Measurements from ENCODE around the gene CSPG4. TPM values are rescaled to one million over a fixed set of nuclear protein-coding genes. Genes with fewer than 3 reads are reported as not detected.
"Not testable (repeated sequence)": the region's sequence is repeated elsewhere in the genome, so short reads cannot be mapped to it uniquely, and the experiment has no call there.

Gene CSPG4
- total RNA-seq, 1 donor from 2014 or later: 9.1 TPM

DNA sequence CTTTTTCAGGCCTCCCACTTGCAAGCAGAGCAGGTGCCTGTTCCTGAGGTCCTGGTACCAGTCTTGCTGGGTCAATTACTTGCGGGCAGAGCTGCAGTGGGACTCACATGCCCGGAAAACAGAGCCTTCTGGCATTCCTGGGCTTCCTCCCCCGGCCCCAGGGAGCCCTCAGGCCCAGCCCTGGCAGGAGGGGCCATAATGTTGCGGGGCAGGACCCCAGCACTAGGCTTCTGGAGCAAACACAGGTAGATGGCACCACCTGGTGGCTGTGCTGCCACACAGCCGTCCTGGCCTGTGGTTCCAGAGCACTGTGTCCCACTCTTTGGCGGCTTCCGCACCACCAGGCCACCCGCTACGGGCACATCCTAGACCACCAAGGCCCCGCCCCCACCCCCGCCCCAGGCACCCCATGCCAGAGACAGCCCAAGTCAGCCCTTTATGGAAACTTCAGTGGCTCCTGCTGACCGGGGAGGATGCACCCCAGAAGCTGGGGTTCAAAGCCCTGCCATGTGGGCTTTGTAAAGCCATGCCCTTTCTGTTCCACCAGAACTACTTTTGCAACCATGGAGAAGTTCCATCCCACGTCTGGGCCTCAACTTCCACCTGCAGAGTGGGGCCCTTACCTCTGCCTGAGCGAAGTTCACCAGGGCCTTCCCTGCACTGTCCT is 28.9 kb downstream of the CSPG4 start:
- DNase-seq: peak; percentile 61
- not testable (repeated sequence) for H3K27ac ChIP-seq (replicated peaks); H3K36me3 ChIP-seq; H3K9me3 ChIP-seq (replicated peaks); H3K4me3 ChIP-seq; H3K27me3 ChIP-seq (ENCODE audit: low read depth)
- intact Hi-C loops (cut with micrococcal nuclease): loop anchor here (10.0 kb wide), 1 partner anchor 121 kb away; no protein-coding TSS in a partner anchor
- H3K4me1 ChIP-seq: peaks cover 10% of the 10 kb centered on the region
- peak; percentile 86 for TF ChIP-seq CTCF (IDR thresholded peaks at IDR 0.05; ENCODE audit: borderline replicate concordance)

- H3K27me3 ChIP-seq (ENCODE audit: low read depth): no peaks in the 10 kb centered on the region
- H3K9me3 ChIP-seq (replicated peaks): no peaks in the 10 kb centered on the region
- intact Hi-C loops (cut with micrococcal nuclease): loop anchor here (10.0 kb wide), 1 partner anchor 122 kb away; no protein-coding TSS in a partner anchor
- no peak overlapping the region for H3K27ac ChIP-seq (replicated peaks)
- no peak for DNase-seq
- H3K4me3 ChIP-seq: no peak overlapping the region
- H3K4me1 ChIP-seq: peaks cover 11% of the 10 kb centered on the region
- H3K36me3 ChIP-seq: no peaks in the 10 kb centered on the region
- TF ChIP-seq CTCF (IDR thresholded peaks at IDR 0.05; ENCODE audit: borderline replicate concordance): no peak
These were observed 30.2 kb downstream of the CSPG4 start for GRCh38 chr15:75682181-75683135.

DNA sequence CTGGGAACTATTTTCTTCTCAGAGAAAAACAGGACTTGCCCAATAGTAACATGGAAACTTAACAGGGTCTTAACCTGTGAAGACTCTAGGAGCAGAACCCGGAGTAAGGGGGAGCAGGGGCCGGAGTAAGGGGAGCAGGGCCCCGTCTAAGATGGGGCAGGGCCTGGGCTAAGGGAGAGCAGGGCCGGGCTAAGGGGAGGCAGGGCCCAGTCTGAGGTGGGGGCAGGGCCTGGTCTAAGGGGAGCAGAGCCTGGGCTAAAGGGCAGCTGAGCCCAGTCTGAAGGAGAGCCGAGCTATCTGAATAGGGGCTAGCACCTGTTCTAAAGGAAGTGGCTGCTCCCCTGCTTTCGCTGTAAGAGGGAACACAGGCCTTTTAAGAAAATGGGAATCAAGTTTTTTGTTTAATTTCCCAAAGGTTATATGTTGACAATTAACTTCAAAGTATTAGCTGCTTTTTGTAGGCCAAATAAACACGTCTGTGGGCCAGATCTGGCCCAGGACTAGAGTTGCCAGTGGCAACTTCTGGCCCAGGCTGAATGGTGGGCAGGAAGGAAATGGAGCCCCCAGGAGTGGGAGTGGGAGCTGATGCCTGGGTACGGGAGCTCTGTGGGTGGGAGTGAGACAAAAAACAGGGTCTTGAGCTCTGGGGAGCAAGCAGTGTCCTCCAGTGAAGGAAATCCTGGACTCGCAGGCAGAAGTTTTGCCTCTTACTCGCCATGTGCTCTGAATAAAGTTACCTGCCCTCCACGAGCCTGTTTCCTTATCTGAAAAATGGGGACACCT is 32.5 kb downstream of the CSPG4 start:
- Histone ChIP-seq H3K9me3 (replicated peaks) (no peaks in the 10 kb centered on the region), H3K4me1 (peaks cover 33% of the 10 kb centered on the region), H3K4me3 (no peak overlapping the region), H3K27me3 (ENCODE audit: low read depth) (no peaks in the 10 kb centered on the region), H3K36me3 (peaks cover 5% of the 10 kb centered on the region), H3K27ac (replicated peaks) (no peak overlapping the region)
- intact Hi-C loops (cut with micrococcal nuclease): loop anchor here (10.0 kb wide), 1 partner anchor 125 kb away; no protein-coding TSS in a partner anchor
- no peak for TF ChIP-seq CTCF (IDR thresholded peaks at IDR 0.05; ENCODE audit: borderline replicate concordance)
- DNase-seq: no peak

DNA sequence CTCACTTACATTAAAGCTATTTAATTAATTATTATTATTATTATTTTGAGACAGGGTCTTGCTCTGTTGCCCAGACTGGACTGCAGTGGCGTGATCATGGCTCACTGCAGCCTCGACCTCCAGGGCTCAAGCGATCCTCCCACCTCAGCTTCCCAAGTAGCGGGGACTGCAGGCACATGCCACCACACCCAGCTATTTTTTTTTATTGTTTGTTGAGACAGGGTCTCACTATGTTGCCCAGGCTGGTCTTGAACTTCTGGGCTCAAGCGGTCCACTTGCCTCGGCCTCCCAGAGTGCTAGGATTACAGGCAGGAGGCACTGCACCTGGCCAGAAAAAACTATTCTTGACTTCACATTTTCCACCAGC is 34.3 kb downstream of the CSPG4 start:
- H3K4me1 ChIP-seq: peaks cover 43% of the 10 kb centered on the region
- H3K9me3 ChIP-seq (replicated peaks); DNase-seq; intact Hi-C loops (cut with micrococcal nuclease); H3K36me3 ChIP-seq; H3K27ac ChIP-seq (replicated peaks); H3K4me3 ChIP-seq; H3K27me3 ChIP-seq (ENCODE audit: low read depth): not testable (repeated sequence)

- Histone ChIP-seq H3K9me3 (replicated peaks) (no peaks in the 10 kb centered on the region), H3K36me3 (peaks cover 5% of the 10 kb centered on the region), H3K4me3 (no peak overlapping the region), H3K4me1 (peaks cover 48% of the 10 kb centered on the region), H3K27ac (replicated peaks) (peak overlapping the region; percentile 23), H3K27me3 (ENCODE audit: low read depth) (no peaks in the 10 kb centered on the region)
- no peak for DNase-seq
- no peak for TF ChIP-seq CTCF (IDR thresholded peaks at IDR 0.05; ENCODE audit: borderline replicate concordance)
- intact Hi-C loops (cut with micrococcal nuclease): no loop called here
These were observed 35.0 kb downstream of the CSPG4 start for GRCh38 chr15:75677465-75678323.
